B cell (primary cell): ENCODE measurements around the gene WDR45. TPM values are rescaled to one million over a fixed set of nuclear protein-coding genes. Genes with fewer than 3 reads are reported as not detected.

Experiments
- ATAC-seq: fragments of 200-7000 bp; cut with Tn5 transposase; one replicate; pipeline ENCODE4 v1.10.0; 2021; ENCODE audit warnings: low read depth, mild to moderate bottlenecking, moderate number of reproducible peaks, moderate library complexity
- CTCF ChIA-PET: fragments of 350-600 bp; sonication (Branson Sonifier 250); formaldehyde crosslinking; loops from one replicate; lab custom pipeline; 2021; ENCODE audit warnings: antibody characterized with exemption, inconsistent platforms; lab: Charles Lee
- POLR2A ChIA-PET: fragments of 350-600 bp; sonication (Branson Sonifier 250); formaldehyde crosslinking; loops from one replicate; lab custom pipeline; 2021; ENCODE audit warnings: antibody characterized with exemption; lab: Charles Lee
- DNase-seq: peaks from one replicate; pipeline ENCODE4 v3.0.0; 2013
- H2AFZ ChIP-seq: 2 replicates; pipeline ENCODE4 v1.6.1; 2012; ENCODE audit warnings: mild to moderate bottlenecking, low read depth, low read length; ENCODE audit not compliant: insufficient read depth, poor library complexity, severe bottlenecking
- H3K27ac ChIP-seq, 2 donors: 1 replicate in 1 of 2; 2 replicates in 1 of 2; pipeline ENCODE4 v1.5.1; 2012 to 2013; ENCODE audit warnings: low read length in 2 of 2, mild to moderate bottlenecking in 2 of 2, moderate library complexity in 1 of 2
- H3K27me3 ChIP-seq, 4 experiments: fragments of 200-600 bp in 1 of 4; sonication (generic) in 1 of 4; replicated peaks in 1 of 4; 1 replicate in 2 of 4; 2 replicates in 2 of 4; pipeline versions ENCODE4 v1.6.1 to v1.7.0; 2013 to 2016; ENCODE audit warnings: low read length in 3 of 4, mild to moderate bottlenecking in 2 of 4, mixed read lengths in 1 of 4, moderate library complexity in 1 of 4; ENCODE audit not compliant: insufficient read depth in 4 of 4, control insufficient read depth in 3 of 4; ENCODE audit errors: control extremely low read depth in 1 of 4
- H3K36me3 ChIP-seq, 2 experiments: replicated peaks in 1 of 2; 1 replicate in 1 of 2; 2 replicates in 1 of 2; pipeline versions ENCODE4 v1.6.1 to v1.7.1; 2013; ENCODE audit warnings: low read length in 1 of 2; ENCODE audit not compliant: insufficient read depth in 2 of 2, control insufficient read depth in 1 of 2; ENCODE audit errors: control extremely low read depth in 1 of 2, extremely low read depth in 1 of 2
- H3K4me1 ChIP-seq, 2 donors: fragments of 200-600 bp in 1 of 2; sonication (generic) in 1 of 2; 1 replicate in 1 of 2; 2 replicates in 1 of 2; pipeline versions ENCODE4 v1.5.1 to v1.6.1; 2013 to 2017; ENCODE audit warnings: low read length in 2 of 2; ENCODE audit not compliant: control insufficient read depth in 2 of 2, insufficient read depth in 2 of 2
- H3K4me2 ChIP-seq: replicated peaks from 2 replicates; pipeline ENCODE3; 2012; ENCODE audit warnings: mild to moderate bottlenecking, low read depth, low read length; ENCODE audit not compliant: poor library complexity, severe bottlenecking
- H3K4me3 ChIP-seq, 5 experiments: fragments of 200-600 bp in 1 of 5; sonication (generic) in 1 of 5; 1 replicate in 3 of 5; 2 replicates in 2 of 5; pipeline versions ENCODE4 v1.5.1 to v1.7.0; 2011 to 2016; ENCODE audit warnings: low read length in 4 of 5, mild to moderate bottlenecking in 4 of 5, low read depth in 2 of 5, control low read depth in 1 of 5, moderate library complexity in 1 of 5; ENCODE audit not compliant: insufficient read depth in 1 of 5; ENCODE audit errors: control extremely low read depth in 1 of 5, extremely low read depth in 1 of 5
- H3K79me2 ChIP-seq: fragments of 200-600 bp; sonication (generic); one replicate; pipeline ENCODE4 v1.6.0; 2016; ENCODE audit warnings: low read length; ENCODE audit not compliant: control insufficient read depth, insufficient read depth
- H3K9ac ChIP-seq: fragments of 200-600 bp; sonication (generic); 2 replicates; pipeline ENCODE4 v1.6.1; 2017; ENCODE audit warnings: mild to moderate bottlenecking, low read length, moderate library complexity
- H3K9me3 ChIP-seq, 3 donors: one replicate each; pipeline versions ENCODE4 v1.6.1 to v1.7.1; 2013; ENCODE audit warnings: low read length in 2 of 3; ENCODE audit not compliant: control insufficient read depth in 2 of 3, insufficient read depth in 1 of 3; ENCODE audit errors: control extremely low read depth in 1 of 3
- H4K20me1 ChIP-seq: 2 replicates; pipeline ENCODE4 v1.6.0; 2012; ENCODE audit warnings: mild to moderate bottlenecking, low read length; ENCODE audit not compliant: insufficient read depth, control insufficient read depth, poor library complexity, severe bottlenecking
- H3K27ac Mint-ChIP-seq: one replicate; pipeline ENCODE4 v1.8.0; 2021; ENCODE audit warnings: mixed read lengths
- H3K27me3 Mint-ChIP-seq: one replicate; pipeline ENCODE4 v1.8.0; 2021; ENCODE audit warnings: mixed read lengths
- H3K4me1 Mint-ChIP-seq: one replicate; pipeline ENCODE4 v1.8.0; 2021; ENCODE audit warnings: mixed read lengths
- H3K4me3 Mint-ChIP-seq: one replicate; pipeline ENCODE4 v1.8.0; 2021; ENCODE audit warnings: mixed read lengths
- H3K9me3 Mint-ChIP-seq: one replicate; pipeline ENCODE4 v1.8.0; 2022; ENCODE audit warnings: mixed read lengths; ENCODE audit not compliant: insufficient read depth
- CTCF ChIP-seq: fragments of 200-600 bp; IDR thresholded peaks from one replicate; pipeline ENCODE4 v1.8.0; 2022; ENCODE audit warnings: antibody characterized with exemption, mild to moderate bottlenecking
- EZH2 ChIP-seq: IDR thresholded peaks from 2 replicates; pipeline ENCODE4 v1.6.1; 2012; ENCODE audit warnings: borderline replicate concordance, low read depth, mild to moderate bottlenecking, moderate library complexity, low read length; ENCODE audit not compliant: insufficient read depth, poor library complexity, severe bottlenecking
- WGBS: methylation state at CpG from one replicate; pipeline ENCODE4 v1.1.5; 2013; ENCODE audit warnings: missing lambda C conversion rate; ENCODE audit not compliant: insufficient coverage; 5-methylcytosine and 5-hydroxymethylcytosine counted together
- intact Hi-C: fragments of 100-400 bp; cut with micrococcal nuclease; formaldehyde crosslinking; loops from one replicate; pipeline ENCODE4 v1.10.0; 2022
- polyA plus RNA-seq: library from polyadenylated mRNA; depleted of rRNA; stranded (reverse); fragments of >200 nt; gene quantifications from 2 replicates; pipeline ENCODE4 v1.2.3, GENCODE V29; 2012
- total RNA-seq, 2 donors: library from RNA; stranded (reverse); fragments of 120-200 nt in 1 of 2; gene quantifications; 1 replicate in 1 of 2; 2 replicates in 1 of 2; pipeline versions ENCODE4 v1.2.3 to v1.2.4, GENCODE V29; 2013 to 2022

WDR45 gene
- total and polyA plus RNA-seq, 2 donors (not counting 1 experiment from before 2014, with no cell fraction given): 100 to 153 TPM

- intact Hi-C loops: no loop called here
- Histone ChIP-seq H3K9me3 (no peaks in the 10 kb centered on the region), H3K4me1 (peaks cover 4 to 6% of the 10 kb centered on the region in 2 donors), H3K79me2 (peaks cover under 1% of the 10 kb centered on the region), H3K4me3 (no peak overlapping the region), H3K4me2 (no peak overlapping the region), H3K36me3 (no peaks in the 10 kb centered on the region), H2AFZ (no peak overlapping the region), H3K27me3 (no peaks in the 10 kb centered on the region), H3K9ac (no peak overlapping the region), H3K27ac (no peak overlapping the region), H4K20me1 (no peaks in the 10 kb centered on the region)
- H3K9me3 Mint-ChIP-seq: no peaks in the 10 kb centered on the region
- no CpG with 5 or more reads among the region's 6 CpGs for WGBS
- POLR2A ChIA-PET: no interaction called here
- TF ChIP-seq CTCF (no peak), EZH2 (no peak)
- no peak overlapping the region for H3K27ac Mint-ChIP-seq
- CTCF ChIA-PET: no interaction called here
- H3K27me3 Mint-ChIP-seq: no peaks in the 10 kb centered on the region
- ATAC-seq: no peak
- DNase-seq: no peak
- H3K4me3 Mint-ChIP-seq: no peak overlapping the region
- H3K4me1 Mint-ChIP-seq: peaks cover 13% of the 10 kb centered on the region
Measured at GRCh38 chrX:49059201-49059600, 20.5 kb downstream of the WDR45 start.

- Mint-ChIP-seq H3K9me3 (no peaks in the 10 kb centered on the region), H3K27me3 (no peaks in the 10 kb centered on the region), H3K27ac (no peak within 1 kb of the TSS), H3K4me3 (no peak within 1 kb of the TSS), H3K4me1 (peaks cover 17% of the 10 kb centered on the region)
- ChIA-PET CTCF (no interaction called here), POLR2A (no interaction called here)
- Histone ChIP-seq H2AFZ (no peak within 1 kb of the TSS), H3K9ac (no peak within 1 kb of the TSS), H3K27me3 (no peaks in the 10 kb centered on the region), H3K4me1 (peaks cover 8 to 10% of the 10 kb centered on the region in 2 donors), H3K4me2 (no peak within 1 kb of the TSS), H3K36me3 (no peaks in the 10 kb centered on the region), H3K79me2 (peaks cover 4% of the 10 kb centered on the region), H3K9me3 (no peaks in the 10 kb centered on the region), H3K4me3 (no peak within 1 kb of the TSS), H3K27ac (no peak within 1 kb of the TSS), H4K20me1 (no peaks in the 10 kb centered on the region)
- WGBS: 94% methylated on average over 4 of the region's 5 CpGs
- ATAC-seq (no peak), DNase-seq (no peak)
- intact Hi-C loops: no loop called here
- TF ChIP-seq EZH2: no peak
- no peak for TF ChIP-seq CTCF
Measured at GRCh38 chrX:49058794-49059193, 20.9 kb downstream of the WDR45 start, which contains the start of gene CCDC120. Gene CCDC120 (plus strand): TSS chrX:49058999. CDS start chrX:49062042, 3,043 bp downstream.
